Brain microvascular endothelial cell (primary cell): ENCODE results near the gene ELOB.

Experiments
- DNase-seq: peaks from one replicate; pipeline ENCODE4 v3.0.0-alpha.2; 2020
- H3K27ac ChIP-seq: fragments of 250-450 bp; sonication (Bioruptor Pico); 2 replicates; pipeline ENCODE4 v1.5.1; 2020; ENCODE audit warnings: mild to moderate bottlenecking, moderate library complexity
- H3K27me3 ChIP-seq: fragments of 250-450 bp; sonication (Bioruptor Pico); replicated peaks from 2 replicates; pipeline ENCODE4 v1.5.1; 2020; ENCODE audit warnings: mild to moderate bottlenecking
- H3K36me3 ChIP-seq: fragments of 250-450 bp; sonication (Bioruptor Pico); replicated peaks from 2 replicates; pipeline ENCODE4 v1.5.1; 2020; ENCODE audit warnings: mild to moderate bottlenecking
- H3K4me3 ChIP-seq: 2 replicates; pipeline ENCODE4 v1.5.1; 2011; ENCODE audit warnings: low read depth, mild to moderate bottlenecking, control low read depth, low read length, moderate library complexity
- CTCF ChIP-seq: IDR thresholded peaks from 2 replicates; pipeline ENCODE4 v1.5.1; 2011; ENCODE audit warnings: low read depth, mild to moderate bottlenecking, moderate library complexity, low read length, control low read depth, inconsistent platforms; ENCODE audit errors: missing control alignments
- in situ Hi-C: cut with HindIII; loops from 2 replicates; pipeline ENCODE4 v1.10.0; 2017; ENCODE audit warnings: low sequenced_read_pairs, low pct_ligation_motif_present

ELOB gene

GRCh38 chr16:2736476-2737237, 40.4 kb downstream of the ELOB start:
- Histone ChIP-seq H3K27ac (no peak overlapping the region), H3K4me3 (no peak overlapping the region), H3K36me3 (no peaks in the 10 kb centered on the region), H3K27me3 (no peaks in the 10 kb centered on the region)
- TF ChIP-seq CTCF: no peak
- DNase-seq: no peak
- in situ Hi-C loops: no loop called here

- no peaks in the 10 kb centered on the region for H3K36me3 ChIP-seq
- no peak overlapping the region for H3K4me3 ChIP-seq
- no peak for TF ChIP-seq CTCF
- in situ Hi-C loops: no loop called here
- no peak overlapping the region for H3K27ac ChIP-seq
- DNase-seq: no peak
- H3K27me3 ChIP-seq: no peaks in the 10 kb centered on the region
These were observed 42.1 kb downstream of the ELOB start for GRCh38 chr16:2734844-2735515.

DNA sequence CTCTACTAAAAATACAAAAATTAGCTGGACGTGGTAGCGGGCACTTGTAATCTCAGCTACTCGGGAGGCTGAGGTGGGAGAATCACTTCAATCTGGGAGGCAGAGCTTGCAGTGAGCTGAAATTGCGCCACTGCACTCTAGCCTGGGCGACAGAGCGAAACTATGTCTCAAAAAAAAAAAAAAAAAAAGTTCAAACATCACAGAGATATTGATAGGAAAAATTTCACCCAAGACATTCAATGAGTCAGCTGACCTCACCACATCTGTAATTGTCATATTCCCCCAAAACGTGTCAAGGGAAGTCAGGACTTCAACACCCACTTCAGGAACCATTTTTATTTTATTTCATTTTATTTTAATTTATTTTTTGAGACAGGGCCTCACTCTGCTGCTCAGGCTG, 49.0 kb downstream of the ELOB start:
- in situ Hi-C loops: no loop called here
- H3K4me3 ChIP-seq: no peak overlapping the region
- no peak overlapping the region for H3K27ac ChIP-seq
- TF ChIP-seq CTCF: no peak
- no peaks in the 10 kb centered on the region for H3K36me3 ChIP-seq
- H3K27me3 ChIP-seq: no peaks in the 10 kb centered on the region
- DNase-seq: no peak

DNA sequence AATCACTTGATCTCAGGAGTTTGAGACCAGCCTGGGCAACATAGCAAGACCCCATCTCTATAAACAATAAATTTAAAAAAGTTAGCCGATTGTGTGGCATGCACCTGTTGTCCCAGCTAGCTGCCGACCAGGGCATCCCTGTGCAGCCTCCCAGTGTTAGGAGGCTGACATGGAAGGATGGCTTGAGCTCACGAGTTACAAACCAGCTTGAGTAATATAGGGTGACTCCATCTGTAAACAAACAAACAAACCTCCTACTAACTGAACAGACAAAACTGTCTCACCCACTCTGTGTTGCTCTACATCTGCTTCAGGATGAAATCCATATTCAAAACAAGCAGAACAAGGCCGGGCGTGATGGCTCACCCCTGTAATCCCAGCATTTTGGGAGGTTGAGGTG, 50.2 kb downstream of the ELOB start:
- DNase-seq: no peak
- in situ Hi-C loops: no loop called here
- no peak for TF ChIP-seq CTCF

DNA sequence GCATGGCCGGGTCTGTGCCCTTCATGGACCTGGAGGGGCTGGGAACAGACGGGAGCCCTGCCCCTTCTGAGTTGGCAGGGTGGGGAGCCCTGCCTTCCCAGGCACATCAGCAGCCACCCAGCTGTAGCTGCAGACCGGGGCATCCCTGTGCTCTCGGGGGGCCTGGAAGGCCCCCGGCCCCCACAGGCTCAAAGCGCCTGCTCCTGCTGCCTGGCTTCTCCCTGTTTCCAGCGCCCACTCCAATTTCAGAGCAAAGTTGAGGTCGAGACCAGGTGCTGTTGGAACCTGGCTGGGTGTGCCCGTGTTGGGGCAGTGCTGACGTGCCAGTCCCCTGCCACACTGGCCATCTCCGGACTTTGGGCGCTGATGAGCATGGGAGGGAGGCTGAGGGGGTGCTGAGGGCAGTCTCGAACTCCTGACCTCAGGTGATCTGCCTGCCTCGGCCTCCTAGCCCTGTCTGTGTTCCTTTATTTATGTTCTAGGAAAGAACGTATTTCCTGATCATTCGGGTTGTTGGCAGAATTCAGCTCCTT, 52.2 kb downstream of the ELOB start:
- in situ Hi-C loops: no loop called here
- Histone ChIP-seq H3K27me3 (no peaks in the 10 kb centered on the region), H3K27ac (no peak overlapping the region), H3K36me3 (no peaks in the 10 kb centered on the region), H3K4me3 (no peak overlapping the region)
- DNase-seq: no peak
- no peak for TF ChIP-seq CTCF

More for the DNA sequence above, 50.2 kb downstream of the ELOB start:
- Histone ChIP-seq H3K27me3 (no peaks in the 10 kb centered on the region), H3K27ac (no peak overlapping the region), H3K36me3 (no peaks in the 10 kb centered on the region), H3K4me3 (no peak overlapping the region)
